ENCODE data around the gene DUSP22. TPM values are rescaled to one million over a fixed set of nuclear protein-coding genes. Genes with fewer than 3 reads are reported as not detected.
A peak's percentile ranks its signal among the peaks of the same experiment; 100 is the strongest.
"Not testable (repeated sequence)": the region's sequence is repeated elsewhere in the genome, so short reads cannot be mapped to it uniquely, and the experiment has no call there.

The DUSP22 gene
- total RNA-seq, 3 donors from 2014 or later, result 27.5 to 80.6 (median 29.1) TPM

GRCh38 chr6:369559-370431 is 77.5 kb downstream of the DUSP22 start:
- H3K4me3 ChIP-seq, result no peak overlapping the region
- DNase-seq (peak in 1 of 3 donors; percentile 12), ATAC-seq (no peak)
- intact Hi-C loops (cut with DNase I, micrococcal nuclease), result no loop called here
- H3K36me3 ChIP-seq (ENCODE audit: low read depth), result no peaks in the 10 kb centered on the region
- no peak for TF ChIP-seq CTCF (IDR thresholded peaks at IDR 0.05)
- no peaks in the 10 kb centered on the region for H3K4me1 ChIP-seq (ENCODE audit: low read depth)
- H3K9me3 ChIP-seq, result peaks cover 54% of the 10 kb centered on the region

- DNase-seq (peak in 1 of 3 donors; percentile 9), ATAC-seq (no peak)
- Histone ChIP-seq H3K4me1 (ENCODE audit: low read depth) (no peaks in the 10 kb centered on the region), H3K9me3 (peaks cover 60% of the 10 kb centered on the region), H3K4me3 (no peak overlapping the region), H3K36me3 (ENCODE audit: low read depth) (no peaks in the 10 kb centered on the region)
- intact Hi-C loops (cut with DNase I, micrococcal nuclease), result no loop called here
- no peak for TF ChIP-seq CTCF (IDR thresholded peaks at IDR 0.05)
These were observed 78.3 kb downstream of the DUSP22 start for GRCh38 chr6:370555-370954.

- DNase-seq; H3K4me1 ChIP-seq (ENCODE audit: low read depth); H3K4me3 ChIP-seq; ATAC-seq; H3K36me3 ChIP-seq (ENCODE audit: low read depth); intact Hi-C loops (cut with DNase I, micrococcal nuclease): not testable (repeated sequence)
- peaks cover 54% of the 10 kb centered on the region for H3K9me3 ChIP-seq
These were observed 79.6 kb downstream of the DUSP22 start for GRCh38 chr6:371851-372250.

- intact Hi-C loops (cut with DNase I, micrococcal nuclease), result no loop called here
- no peaks in the 10 kb centered on the region for H3K4me1 ChIP-seq (ENCODE audit: low read depth)
- no peak for DNase-seq
These were observed 80.1 kb downstream of the DUSP22 start for GRCh38 chr6:372336-372911.

GRCh38 chr6:373031-373430 is 80.7 kb downstream of the DUSP22 start:
- Histone ChIP-seq H3K36me3 (ENCODE audit: low read depth) (no peaks in the 10 kb centered on the region), H3K4me3 (no peak overlapping the region), H3K4me1 (ENCODE audit: low read depth) (no peaks in the 10 kb centered on the region), H3K9me3 (peaks cover 48% of the 10 kb centered on the region)
- TF ChIP-seq CTCF (IDR thresholded peaks at IDR 0.05), result no peak
- ATAC-seq (peak; percentile 22), DNase-seq (no peak)
- intact Hi-C loops (cut with DNase I, micrococcal nuclease), result no loop called here

More at GRCh38 chr6:372336-372911, 80.1 kb downstream of the DUSP22 start:
- no peak overlapping the region for H3K4me3 ChIP-seq
- peak; percentile 29 for ATAC-seq
- H3K9me3 ChIP-seq, result peaks cover 50% of the 10 kb centered on the region
- H3K36me3 ChIP-seq (ENCODE audit: low read depth), result no peaks in the 10 kb centered on the region
- no peak for TF ChIP-seq CTCF (IDR thresholded peaks at IDR 0.05)

All from mucosa of descending colon (tissue), 3 donors.